ENCODE results near the gene OGA. TPM values are rescaled to one million over a fixed set of nuclear protein-coding genes. Genes with fewer than 3 reads are reported as not detected.

Gene OGA
- total and polyA plus RNA-seq, 2 donors (not counting 1 experiment from before 2014, with no cell fraction given) = 128 to 418 TPM

- peaks cover 67% of the 10 kb centered on the region for H3K4me1 Mint-ChIP-seq
- peak overlapping the region; percentile 32 for H3K27ac Mint-ChIP-seq
- peak overlapping the region; percentile 91 for H3K4me3 Mint-ChIP-seq
- TF ChIP-seq, protein P1, sequence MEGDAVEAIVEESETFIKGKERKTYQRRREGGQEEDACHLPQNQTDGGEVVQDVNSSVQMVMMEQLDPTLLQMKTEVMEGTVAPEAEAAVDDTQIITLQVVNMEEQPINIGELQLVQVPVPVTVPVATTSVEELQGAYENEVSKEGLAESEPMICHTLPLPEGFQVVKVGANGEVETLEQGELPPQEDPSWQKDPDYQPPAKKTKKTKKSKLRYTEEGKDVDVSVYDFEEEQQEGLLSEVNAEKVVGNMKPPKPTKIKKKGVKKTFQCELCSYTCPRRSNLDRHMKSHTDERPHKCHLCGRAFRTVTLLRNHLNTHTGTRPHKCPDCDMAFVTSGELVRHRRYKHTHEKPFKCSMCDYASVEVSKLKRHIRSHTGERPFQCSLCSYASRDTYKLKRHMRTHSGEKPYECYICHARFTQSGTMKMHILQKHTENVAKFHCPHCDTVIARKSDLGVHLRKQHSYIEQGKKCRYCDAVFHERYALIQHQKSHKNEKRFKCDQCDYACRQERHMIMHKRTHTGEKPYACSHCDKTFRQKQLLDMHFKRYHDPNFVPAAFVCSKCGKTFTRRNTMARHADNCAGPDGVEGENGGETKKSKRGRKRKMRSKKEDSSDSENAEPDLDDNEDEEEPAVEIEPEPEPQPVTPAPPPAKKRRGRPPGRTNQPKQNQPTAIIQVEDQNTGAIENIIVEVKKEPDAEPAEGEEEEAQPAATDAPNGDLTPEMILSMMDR (IDR thresholded peaks at IDR 0.05) = peak; percentile 34
- TF ChIP-seq EZH2 (IDR thresholded peaks at IDR 0.05; ENCODE audit: borderline replicate concordance, insufficient read depth, low read depth, low read length, poor library complexity, severe bottlenecking) = no peak
- H3K27me3 Mint-ChIP-seq = peaks cover 20% of the 10 kb centered on the region
- CTCF ChIA-PET = interaction anchor here (1.0 to 5.0 kb wide), 11 partner anchors 10 to 566 kb away, joined by 3 to 48 read pairs (median 7); partner anchors contain the start of gene OGA
- peaks cover 0 to 9% of the 10 kb centered on the region in 2 experiments for H3K36me3 ChIP-seq (replicated peaks in 1 of 2; ENCODE audit: control extremely low read depth in 1 of 2, control insufficient read depth in 1 of 2, extremely low read depth in 1 of 2, insufficient read depth in 2 of 2, low read length in 1 of 2)
- peaks cover 0 to 37% (median 19%) of the 10 kb centered on the region in 4 experiments for H3K27me3 ChIP-seq (replicated peaks in 1 of 4; ENCODE audit: control extremely low read depth in 1 of 4, control insufficient read depth in 3 of 4, insufficient read depth in 4 of 4, low read length in 3 of 4)
- peak overlapping the region; percentile 72 for H2AFZ ChIP-seq (ENCODE audit: insufficient read depth, low read depth, low read length, poor library complexity, severe bottlenecking)
- intact Hi-C loops (cut with micrococcal nuclease) = loop anchor here (1.0 to 5.0 kb wide), 5 partner anchors 14 to 293 kb away; partner anchors contain the start of genes DPCD, FBXW4 and POLL
- no peaks in the 10 kb centered on the region for H3K9me3 Mint-ChIP-seq (ENCODE audit: insufficient read depth)
- H3K9me3 ChIP-seq (ENCODE audit: control extremely low read depth in 1 of 3, control insufficient read depth in 2 of 3, insufficient read depth in 1 of 3, low read length in 2 of 3) = peaks cover 0 to 15% (median 0%) of the 10 kb centered on the region in 3 donors
- H3K9ac ChIP-seq (ENCODE audit: low read length) = peak overlapping the region; percentile 72
- peaks cover 52% of the 10 kb centered on the region for H4K20me1 ChIP-seq (ENCODE audit: control insufficient read depth, insufficient read depth, low read length, poor library complexity, severe bottlenecking)
- peaks cover 42 to 66% of the 10 kb centered on the region in 2 donors for H3K4me1 ChIP-seq (ENCODE audit: control insufficient read depth in 2 of 2, insufficient read depth in 2 of 2, low read length in 2 of 2)
- WGBS (ENCODE audit: insufficient coverage) = 39% methylated on average over 5 of the region's 17 CpGs
- no peak for ATAC-seq (ENCODE audit: low read depth)
- no peak for DNase-seq
- H3K27ac ChIP-seq (ENCODE audit: low read length in 2 of 2) = no peak overlapping the region
- peak overlapping the region; percentile 36 to 77 (median 57) for H3K4me3 ChIP-seq (ENCODE audit: control extremely low read depth in 1 of 5, extremely low read depth in 1 of 5, insufficient read depth in 1 of 5, low read depth in 2 of 5, low read length in 4 of 5)
- H3K4me2 ChIP-seq (replicated peaks; ENCODE audit: low read depth, low read length, poor library complexity, severe bottlenecking) = peak overlapping the region; percentile 92
- H3K79me2 ChIP-seq (ENCODE audit: control insufficient read depth, insufficient read depth, low read length) = peaks cover 24% of the 10 kb centered on the region
- POLR2A ChIA-PET = no interaction called here
These were observed 37.9 kb downstream of the OGA start for GRCh38 chr10:101780187-101780817.

Data from B cell (primary cell).